SIG-M5 treated with dmso at 0.1 percent for 504 hours (cell line): Measurements from ENCODE around the gene ZNF862.

Experiments
- DNase-seq: peaks from one replicate; lab custom pipeline; 2025; ENCODE audit not compliant: unreplicated experiment; lab: John Stamatoyannopoulos, UW

The ZNF862 gene

GRCh38 chr7:149811221-149811620, 27.0 kb upstream of the ZNF862 start:
- no peak for DNase-seq

- DNase-seq = no peak
These were observed 26.2 kb upstream of the ZNF862 start for GRCh38 chr7:149811831-149812490.

- no peak for DNase-seq
These were observed 24.7 kb upstream of the ZNF862 start for GRCh38 chr7:149813254-149814035.

GRCh38 chr7:149814494-149814893, 23.7 kb upstream of the ZNF862 start:
- no peak for DNase-seq

- no peak for DNase-seq
These were observed 23.1 kb upstream of the ZNF862 start for GRCh38 chr7:149815121-149815520.

- DNase-seq = no peak
These were observed 22.4 kb upstream of the ZNF862 start for GRCh38 chr7:149815661-149816266.

- DNase-seq = no peak
These were observed 21.9 kb upstream of the ZNF862 start for GRCh38 chr7:149816267-149816751.

- no peak for DNase-seq
These were observed 21.4 kb upstream of the ZNF862 start for GRCh38 chr7:149816794-149817193.

- DNase-seq = no peak
These were observed 20.8 kb upstream of the ZNF862 start for GRCh38 chr7:149817301-149817771.

GRCh38 chr7:149817836-149818535, 20.2 kb upstream of the ZNF862 start:
- no peak for DNase-seq

GRCh38 chr7:149818536-149818840, 19.7 kb upstream of the ZNF862 start:
- no peak for DNase-seq

GRCh38 chr7:149819141-149819960, 18.8 kb upstream of the ZNF862 start:
- DNase-seq = no peak

GRCh38 chr7:149819961-149820340, 18.2 kb upstream of the ZNF862 start:
- no peak for DNase-seq

GRCh38 chr7:149820622-149821190, 17.5 kb upstream of the ZNF862 start:
- DNase-seq = no peak

GRCh38 chr7:149821191-149822148, 16.7 kb upstream of the ZNF862 start:
- DNase-seq = no peak

- DNase-seq = no peak
These were observed 15.7 kb upstream of the ZNF862 start for GRCh38 chr7:149822353-149822943.

GRCh38 chr7:149823191-149823630, 15.0 kb upstream of the ZNF862 start:
- DNase-seq = no peak

GRCh38 chr7:149823631-149824199, 14.5 kb upstream of the ZNF862 start:
- no peak for DNase-seq
